PFSK-1 (cell line): Measurements from ENCODE around the gene FBXO10.

Experiments
- FOXP2 ChIP-seq: optimal IDR thresholded peaks from 2 replicates; pipeline ENCODE3; 2011; ENCODE audit warnings: borderline replicate concordance, control low read depth, inconsistent platforms; ENCODE audit not compliant: insufficient read depth; ENCODE audit errors: extremely low read length, extremely low read depth
- POLR2AphosphoS5 ChIP-seq: IDR thresholded peaks from 2 replicates; pipeline ENCODE4 v1.6.1; 2012; ENCODE audit warnings: low read depth, mild to moderate bottlenecking, control low read depth, low read length, moderate library complexity
- SIN3A ChIP-seq: IDR thresholded peaks from 2 replicates; pipeline ENCODE4 v1.6.1; 2012; ENCODE audit warnings: mild to moderate bottlenecking, low read length, moderate library complexity, borderline replicate concordance; ENCODE audit not compliant: insufficient read depth
- TAF1 ChIP-seq: IDR thresholded peaks from 2 replicates; pipeline ENCODE4 v1.6.1; 2012; ENCODE audit warnings: low read length, control low read depth, borderline replicate concordance; ENCODE audit not compliant: insufficient read depth
- TF ChIP-seq, protein P1 (sequence below), 2 experiments: IDR thresholded peaks; 2 replicates each; pipeline versions ENCODE4 v1.6.1 to v1.8.0; 2011 to 2012; ENCODE audit warnings: low read depth in 2 of 2, low read length in 2 of 2, control low read depth in 1 of 2, inconsistent platforms in 1 of 2, mild to moderate bottlenecking in 1 of 2, moderate library complexity in 1 of 2; ENCODE audit not compliant: insufficient read depth in 1 of 2

Gene FBXO10

DNA sequence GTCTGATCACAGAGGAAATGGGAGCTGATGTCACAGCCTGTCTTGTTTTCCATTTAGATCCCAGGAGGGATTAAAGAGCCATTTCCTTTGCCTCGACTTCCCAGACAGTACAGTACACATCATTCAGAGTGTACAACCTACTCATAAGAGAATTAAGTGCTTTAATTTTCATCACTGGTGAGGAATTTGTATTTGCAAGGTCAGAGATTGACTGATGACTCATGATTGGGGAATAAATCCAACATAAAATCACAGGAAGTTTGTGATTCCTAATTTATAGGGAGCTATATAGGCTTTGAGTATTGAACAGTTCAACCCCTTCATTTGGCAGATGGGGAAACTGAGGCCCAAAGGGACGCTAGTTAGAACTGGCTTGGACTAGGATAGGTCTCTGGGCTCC lies 20.3 kb upstream of the FBXO10 start:
- TF ChIP-seq SIN3A, result no peak
- TF ChIP-seq, protein P1, sequence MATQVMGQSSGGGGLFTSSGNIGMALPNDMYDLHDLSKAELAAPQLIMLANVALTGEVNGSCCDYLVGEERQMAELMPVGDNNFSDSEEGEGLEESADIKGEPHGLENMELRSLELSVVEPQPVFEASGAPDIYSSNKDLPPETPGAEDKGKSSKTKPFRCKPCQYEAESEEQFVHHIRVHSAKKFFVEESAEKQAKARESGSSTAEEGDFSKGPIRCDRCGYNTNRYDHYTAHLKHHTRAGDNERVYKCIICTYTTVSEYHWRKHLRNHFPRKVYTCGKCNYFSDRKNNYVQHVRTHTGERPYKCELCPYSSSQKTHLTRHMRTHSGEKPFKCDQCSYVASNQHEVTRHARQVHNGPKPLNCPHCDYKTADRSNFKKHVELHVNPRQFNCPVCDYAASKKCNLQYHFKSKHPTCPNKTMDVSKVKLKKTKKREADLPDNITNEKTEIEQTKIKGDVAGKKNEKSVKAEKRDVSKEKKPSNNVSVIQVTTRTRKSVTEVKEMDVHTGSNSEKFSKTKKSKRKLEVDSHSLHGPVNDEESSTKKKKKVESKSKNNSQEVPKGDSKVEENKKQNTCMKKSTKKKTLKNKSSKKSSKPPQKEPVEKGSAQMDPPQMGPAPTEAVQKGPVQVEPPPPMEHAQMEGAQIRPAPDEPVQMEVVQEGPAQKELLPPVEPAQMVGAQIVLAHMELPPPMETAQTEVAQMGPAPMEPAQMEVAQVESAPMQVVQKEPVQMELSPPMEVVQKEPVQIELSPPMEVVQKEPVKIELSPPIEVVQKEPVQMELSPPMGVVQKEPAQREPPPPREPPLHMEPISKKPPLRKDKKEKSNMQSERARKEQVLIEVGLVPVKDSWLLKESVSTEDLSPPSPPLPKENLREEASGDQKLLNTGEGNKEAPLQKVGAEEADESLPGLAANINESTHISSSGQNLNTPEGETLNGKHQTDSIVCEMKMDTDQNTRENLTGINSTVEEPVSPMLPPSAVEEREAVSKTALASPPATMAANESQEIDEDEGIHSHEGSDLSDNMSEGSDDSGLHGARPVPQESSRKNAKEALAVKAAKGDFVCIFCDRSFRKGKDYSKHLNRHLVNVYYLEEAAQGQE (IDR thresholded peaks at IDR 0.05; ENCODE audit: insufficient read depth in 1 of 2, low read depth in 2 of 2, low read length in 2 of 2), result no peak
- no peak for TF ChIP-seq POLR2AphosphoS5
- TF ChIP-seq FOXP2, result no peak
- no peak for TF ChIP-seq TAF1

DNA sequence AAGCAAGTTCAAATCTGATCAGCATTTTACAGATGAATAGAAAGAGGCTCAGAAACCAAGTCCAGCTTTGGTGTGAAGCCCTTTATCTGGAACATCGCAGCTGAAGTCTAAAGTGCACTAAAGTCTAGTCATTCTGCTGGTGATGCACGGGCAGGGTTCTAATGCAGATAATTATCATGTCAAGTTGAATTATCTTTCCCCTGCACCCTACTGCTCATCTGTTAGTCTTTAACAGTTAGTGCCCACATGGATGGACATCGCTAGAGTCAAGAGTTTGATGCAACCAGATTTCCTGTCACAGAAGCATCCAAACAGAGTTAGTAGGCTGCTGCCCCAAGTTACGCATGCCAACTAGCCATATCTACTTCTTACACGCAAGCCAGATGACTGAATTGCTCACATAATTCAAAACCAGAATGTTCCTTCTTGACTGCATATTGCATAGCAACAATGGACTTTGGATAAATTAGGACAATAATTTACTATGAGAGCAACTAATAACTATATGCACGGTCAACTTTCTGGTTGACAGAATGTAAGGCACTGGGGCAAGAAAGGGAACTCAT lies 17.8 kb upstream of the FBXO10 start:
- TF ChIP-seq POLR2AphosphoS5, result no peak
- no peak for TF ChIP-seq TAF1
- TF ChIP-seq, protein P1 (IDR thresholded peaks at IDR 0.05; ENCODE audit: insufficient read depth in 1 of 2, low read depth in 2 of 2, low read length in 2 of 2), result no peak
- TF ChIP-seq FOXP2, result no peak
- TF ChIP-seq SIN3A, result no peak

- TF ChIP-seq, protein P1 (IDR thresholded peaks at IDR 0.05; ENCODE audit: insufficient read depth in 1 of 2, low read depth in 2 of 2, low read length in 2 of 2), result peak in 1 of 2 experiments; percentile 62; a peak in 2 of 4 replicates
- peak; percentile 79 for TF ChIP-seq FOXP2
- peak; percentile 79; the same call in 1 of the 2 replicates for TF ChIP-seq POLR2AphosphoS5
- peak; percentile 85; the same call in 1 of the 2 replicates for TF ChIP-seq TAF1
- peak; percentile 50; the same call in 1 of the 2 replicates for TF ChIP-seq SIN3A
These were observed 16.1 kb upstream of the FBXO10 start, which contains the start of gene TOMM5 for GRCh38 chr9:37592108-37592951. Gene TOMM5, minus strand, starts transcription at chr9:37592597. Its CDS starts 65 bp downstream, at chr9:37592532.

DNA sequence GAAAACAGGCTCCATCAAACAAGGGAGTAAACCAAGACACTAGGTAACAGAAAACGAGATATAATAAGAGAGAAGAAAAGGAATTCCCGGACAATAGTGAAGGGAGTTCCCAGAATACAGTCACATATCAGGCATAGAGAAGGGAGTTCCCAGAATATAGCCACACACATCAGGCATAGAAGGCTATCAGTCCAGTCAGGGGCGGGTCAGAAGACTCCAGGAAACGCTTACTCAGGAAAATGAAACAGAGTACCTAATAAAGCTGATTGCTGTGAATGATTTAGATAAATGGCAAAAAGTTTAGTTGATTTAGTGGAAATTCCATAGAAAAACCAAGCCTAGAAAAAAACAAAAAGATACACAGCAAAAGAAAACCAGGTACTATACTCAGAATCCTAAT lies 11.3 kb upstream of the FBXO10 start:
- TF ChIP-seq SIN3A (no peak), POLR2AphosphoS5 (no peak), TAF1 (no peak), FOXP2 (no peak)
- TF ChIP-seq, protein P1 (IDR thresholded peaks at IDR 0.05; ENCODE audit: insufficient read depth in 1 of 2, low read depth in 2 of 2, low read length in 2 of 2), result no peak
